Breast epithelium (tissue), 4 donors: Measurements from ENCODE around the gene AGPAT3. TPM values are rescaled to one million over a fixed set of nuclear protein-coding genes. Genes with fewer than 3 reads are reported as not detected.

Experiments used
- DNase-seq, 2 donors: peaks; one replicate each; pipeline ENCODE4 v3.0.0-alpha.2; 2019; ENCODE audit warnings: low spot score in 2 of 2
- H3K27ac ChIP-seq, 2 donors: fragments of 200-600 bp; sonication (generic) in 1 of 2; one replicate each; pipeline ENCODE4 v1.5.1; 2016 to 2019; ENCODE audit warnings: mild to moderate bottlenecking in 1 of 2
- H3K27me3 ChIP-seq, 2 donors: fragments of 200-600 bp; sonication (generic) in 1 of 2; one replicate each; pipeline versions ENCODE4 v1.5.1 to v1.6.0; 2017 to 2019; ENCODE audit warnings: control low read depth in 1 of 2, mild to moderate bottlenecking in 1 of 2
- H3K36me3 ChIP-seq: fragments of 200-600 bp; one replicate; pipeline ENCODE4 v1.5.1; 2019
- H3K4me1 ChIP-seq, 2 donors: fragments of 200-600 bp; sonication (generic); one replicate each; pipeline ENCODE4 v1.5.1; 2016 to 2019; ENCODE audit warnings: control low read depth in 1 of 2
- H3K4me3 ChIP-seq, 3 donors: fragments of 200-600 bp; sonication (generic); 1 replicate in 2 of 3; 2 replicates in 1 of 3; pipeline ENCODE4 v1.5.1; 2016 to 2019; ENCODE audit warnings: mild to moderate bottlenecking in 3 of 3, moderate library complexity in 2 of 3
- H3K9me3 ChIP-seq, 2 donors: fragments of 200-600 bp; sonication (generic) in 1 of 2; one replicate each; pipeline ENCODE4 v1.5.1; 2016 to 2019; ENCODE audit warnings: control low read depth in 1 of 2
- CTCF ChIP-seq, 3 donors: fragments of 450-650 bp; IDR thresholded peaks; one replicate each; pipeline ENCODE4 v1.5.1; 2016 to 2017; ENCODE audit warnings: antibody characterized with exemption in 3 of 3, mild to moderate bottlenecking in 3 of 3, moderate library complexity in 3 of 3
- POLR2A ChIP-seq: fragments of 450-650 bp; IDR thresholded peaks from one replicate; pipeline ENCODE4 v1.6.1; 2016; ENCODE audit warnings: antibody characterized with exemption, mild to moderate bottlenecking, moderate library complexity
- POLR2AphosphoS5 ChIP-seq, 3 donors: sonication (generic); formaldehyde crosslinking; IDR thresholded peaks; one replicate each; pipeline ENCODE4 v1.6.1; 2017; ENCODE audit warnings: antibody characterized with exemption in 3 of 3
- intact Hi-C: fragments of 100-400 bp; cut with DNase I; formaldehyde crosslinking; loops from one replicate; pipeline ENCODE4 v1.15.1; 2023; ENCODE audit warnings: low total_unique reads
- total RNA-seq, 3 donors: library from RNA; depleted of rRNA; stranded (reverse); fragments of >200 nt; gene quantifications; one replicate each; pipeline ENCODE4 v1.1.0, GENCODE V29; 2016

AGPAT3 gene
- total RNA-seq, 3 donors from 2014 or later = 27.2 to 35.8 (median 28.2) TPM

GRCh38 chr21:43846430-43846829, 18.6 kb upstream of the AGPAT3 start:
- no peaks in the 10 kb centered on the region for H3K36me3 ChIP-seq
- H3K27me3 ChIP-seq = no peaks in the 10 kb centered on the region
- no peaks in the 10 kb centered on the region for H3K9me3 ChIP-seq
- no peak overlapping the region for H3K27ac ChIP-seq
- intact Hi-C loops = no loop called here
- no peaks in the 10 kb centered on the region for H3K4me1 ChIP-seq
- H3K4me3 ChIP-seq = no peak overlapping the region
- no peak for TF ChIP-seq POLR2AphosphoS5 (IDR thresholded peaks at IDR 0.05)
- no peak for TF ChIP-seq CTCF (IDR thresholded peaks at IDR 0.05)
- TF ChIP-seq POLR2A = no peak
- no peak for DNase-seq

- intact Hi-C loops = no loop called here
- H3K27me3 ChIP-seq = no peaks in the 10 kb centered on the region
- H3K4me1 ChIP-seq = no peaks in the 10 kb centered on the region
- no peak for DNase-seq
- TF ChIP-seq POLR2AphosphoS5 (IDR thresholded peaks at IDR 0.05) (no peak), POLR2A (no peak), CTCF (IDR thresholded peaks at IDR 0.05) (no peak)
- H3K36me3 ChIP-seq = no peaks in the 10 kb centered on the region
- no peaks in the 10 kb centered on the region for H3K9me3 ChIP-seq
- H3K4me3 ChIP-seq = no peak overlapping the region
- H3K27ac ChIP-seq = no peak overlapping the region
These were observed 17.7 kb upstream of the AGPAT3 start for GRCh38 chr21:43847301-43847700.

- Histone ChIP-seq H3K9me3 (no peaks in the 10 kb centered on the region), H3K27me3 (no peaks in the 10 kb centered on the region), H3K4me3 (no peak overlapping the region), H3K27ac (no peak overlapping the region), H3K36me3 (no peaks in the 10 kb centered on the region), H3K4me1 (no peaks in the 10 kb centered on the region)
- DNase-seq = no peak
- no peak for TF ChIP-seq POLR2AphosphoS5 (IDR thresholded peaks at IDR 0.05)
- no peak for TF ChIP-seq POLR2A
- TF ChIP-seq CTCF (IDR thresholded peaks at IDR 0.05) = no peak
- intact Hi-C loops = no loop called here
These were observed 16.3 kb upstream of the AGPAT3 start for GRCh38 chr21:43848771-43849170.

- Histone ChIP-seq H3K4me1 (no peaks in the 10 kb centered on the region), H3K27ac (no peak overlapping the region), H3K27me3 (no peaks in the 10 kb centered on the region), H3K4me3 (no peak overlapping the region), H3K36me3 (no peaks in the 10 kb centered on the region), H3K9me3 (no peaks in the 10 kb centered on the region)
- no peak for DNase-seq
- intact Hi-C loops = no loop called here
- TF ChIP-seq POLR2A (no peak), POLR2AphosphoS5 (IDR thresholded peaks at IDR 0.05) (no peak), CTCF (IDR thresholded peaks at IDR 0.05) (no peak)
These were observed 15.3 kb upstream of the AGPAT3 start for GRCh38 chr21:43849532-43850299.

GRCh38 chr21:43850728-43851295, 14.2 kb upstream of the AGPAT3 start:
- Histone ChIP-seq H3K27ac (no peak overlapping the region), H3K9me3 (no peaks in the 10 kb centered on the region), H3K27me3 (no peaks in the 10 kb centered on the region), H3K36me3 (no peaks in the 10 kb centered on the region), H3K4me3 (no peak overlapping the region), H3K4me1 (no peaks in the 10 kb centered on the region)
- TF ChIP-seq POLR2AphosphoS5 (IDR thresholded peaks at IDR 0.05) = no peak
- no peak for TF ChIP-seq POLR2A
- no peak for TF ChIP-seq CTCF (IDR thresholded peaks at IDR 0.05)
- DNase-seq = no peak
- intact Hi-C loops = no loop called here
